ENCODE results near the gene DBH.

DBH gene

GRCh38 chr9:133661846-133662540 lies 25.8 kb downstream of the DBH start:
- H3K27ac ChIP-seq (replicated peaks), result no peak overlapping the region
- H3K27me3 ChIP-seq (ENCODE audit: insufficient read depth, poor library complexity, severe bottlenecking), result peaks cover 24% of the 10 kb centered on the region
- no peak for DNase-seq (ENCODE audit: low read depth in 1 of 2, low spot score in 1 of 2)

GRCh38 chr9:133664173-133665050 lies 28.2 kb downstream of the DBH start:
- no peak overlapping the region for H3K4me3 ChIP-seq (replicated peaks; ENCODE audit: insufficient read depth, low read length)
- no peak for TF ChIP-seq REST (IDR thresholded peaks at IDR 0.05; ENCODE audit: insufficient replicate concordance, low read depth)
- no peak for TF ChIP-seq SPI1 (IDR thresholded peaks at IDR 0.05; ENCODE audit: borderline replicate concordance, low read depth)
- TF ChIP-seq GABPA (IDR thresholded peaks at IDR 0.05; ENCODE audit: low read depth), result no peak
- no peak for TF ChIP-seq POLR2AphosphoS5 (IDR thresholded peaks at IDR 0.05; ENCODE audit: low read depth)
- no peak overlapping the region for H3K27ac ChIP-seq (replicated peaks)
- DNase-seq (ENCODE audit: low read depth in 1 of 2, low spot score in 1 of 2), result no peak
- peaks cover 7% of the 10 kb centered on the region for H3K27me3 ChIP-seq (ENCODE audit: insufficient read depth, poor library complexity, severe bottlenecking)

More at GRCh38 chr9:133661846-133662540, 25.8 kb downstream of the DBH start:
- no peak for TF ChIP-seq POLR2AphosphoS5 (IDR thresholded peaks at IDR 0.05; ENCODE audit: low read depth)
- TF ChIP-seq GABPA (IDR thresholded peaks at IDR 0.05; ENCODE audit: low read depth), result no peak
- no peak for TF ChIP-seq CTCF (IDR thresholded peaks at IDR 0.05; ENCODE audit: insufficient read depth, low read length)
- TF ChIP-seq REST (IDR thresholded peaks at IDR 0.05; ENCODE audit: insufficient replicate concordance, low read depth), result no peak
- TF ChIP-seq SPI1 (IDR thresholded peaks at IDR 0.05; ENCODE audit: borderline replicate concordance, low read depth), result no peak
- no peak overlapping the region for H3K4me3 ChIP-seq (replicated peaks; ENCODE audit: insufficient read depth, low read length)

GRCh38 chr9:133665096-133665495 lies 28.9 kb downstream of the DBH start:
- H3K27me3 ChIP-seq (ENCODE audit: insufficient read depth, poor library complexity, severe bottlenecking), result peaks cover 3% of the 10 kb centered on the region
- DNase-seq (ENCODE audit: low read depth in 1 of 2, low spot score in 1 of 2), result no peak
- TF ChIP-seq REST (IDR thresholded peaks at IDR 0.05; ENCODE audit: insufficient replicate concordance, low read depth) (no peak), POLR2AphosphoS5 (IDR thresholded peaks at IDR 0.05; ENCODE audit: low read depth) (no peak), SPI1 (IDR thresholded peaks at IDR 0.05; ENCODE audit: borderline replicate concordance, low read depth) (no peak), GABPA (IDR thresholded peaks at IDR 0.05; ENCODE audit: low read depth) (no peak), CTCF (IDR thresholded peaks at IDR 0.05; ENCODE audit: insufficient read depth, low read length) (no peak)
- no peak overlapping the region for H3K27ac ChIP-seq (replicated peaks)
- no peak overlapping the region for H3K4me3 ChIP-seq (replicated peaks; ENCODE audit: insufficient read depth, low read length)
